Measurements from ENCODE around the gene FBXL4. TPM values are rescaled to one million over a fixed set of nuclear protein-coding genes. Genes with fewer than 3 reads are reported as not detected.

The FBXL4 gene
- total RNA-seq, 6 experiments from 2014 or later: 7.2 to 13.2 (median 11.3) TPM

- Histone ChIP-seq H3K4me1 (no peaks in the 10 kb centered on the region), H3K36me3 (no peaks in the 10 kb centered on the region), H3K27ac (no peak overlapping the region), H3K4me3 (no peak overlapping the region), H3K9me3 (no peaks in the 10 kb centered on the region), H3K27me3 (no peaks in the 10 kb centered on the region)
- intact Hi-C loops (cut with DNase I): no loop called here
- DNase-seq (no peak), ATAC-seq (no peak)
- 83% methylated on average over 3 of the region's 3 CpGs for WGBS (ENCODE audit: insufficient coverage, low coverage, low lambda C conversion rate, missing lambda C conversion rate)
- TF ChIP-seq POLR2A (IDR thresholded peaks at IDR 0.05): no peak
- TF ChIP-seq, protein P1, sequence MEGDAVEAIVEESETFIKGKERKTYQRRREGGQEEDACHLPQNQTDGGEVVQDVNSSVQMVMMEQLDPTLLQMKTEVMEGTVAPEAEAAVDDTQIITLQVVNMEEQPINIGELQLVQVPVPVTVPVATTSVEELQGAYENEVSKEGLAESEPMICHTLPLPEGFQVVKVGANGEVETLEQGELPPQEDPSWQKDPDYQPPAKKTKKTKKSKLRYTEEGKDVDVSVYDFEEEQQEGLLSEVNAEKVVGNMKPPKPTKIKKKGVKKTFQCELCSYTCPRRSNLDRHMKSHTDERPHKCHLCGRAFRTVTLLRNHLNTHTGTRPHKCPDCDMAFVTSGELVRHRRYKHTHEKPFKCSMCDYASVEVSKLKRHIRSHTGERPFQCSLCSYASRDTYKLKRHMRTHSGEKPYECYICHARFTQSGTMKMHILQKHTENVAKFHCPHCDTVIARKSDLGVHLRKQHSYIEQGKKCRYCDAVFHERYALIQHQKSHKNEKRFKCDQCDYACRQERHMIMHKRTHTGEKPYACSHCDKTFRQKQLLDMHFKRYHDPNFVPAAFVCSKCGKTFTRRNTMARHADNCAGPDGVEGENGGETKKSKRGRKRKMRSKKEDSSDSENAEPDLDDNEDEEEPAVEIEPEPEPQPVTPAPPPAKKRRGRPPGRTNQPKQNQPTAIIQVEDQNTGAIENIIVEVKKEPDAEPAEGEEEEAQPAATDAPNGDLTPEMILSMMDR (IDR thresholded peaks at IDR 0.05): no peak
Measured at GRCh38 chr6:98958776-98959175, 11.0 kb upstream of the FBXL4 start.

DNA sequence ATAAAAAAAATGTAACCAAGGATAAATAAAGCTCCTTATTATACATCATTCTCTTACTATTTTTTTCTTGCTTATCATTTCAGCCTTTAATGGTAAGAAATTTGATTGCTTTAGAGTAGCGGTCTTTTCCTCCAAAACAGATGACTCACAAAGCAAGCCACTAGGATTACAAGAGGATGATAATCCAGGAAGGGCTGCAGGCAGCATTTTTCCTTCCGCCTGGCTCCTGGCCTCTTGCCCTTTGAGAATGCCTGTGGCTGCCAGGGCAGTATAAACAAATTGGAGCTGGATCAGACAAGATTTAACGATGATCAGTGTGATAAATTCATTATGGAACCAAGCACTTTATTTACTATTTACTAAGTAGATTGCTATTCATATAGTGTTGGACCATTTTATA is 9.7 kb upstream of the FBXL4 start:
- 74% methylated on average over 3 of the region's 3 CpGs for WGBS (ENCODE audit: insufficient coverage, low coverage, low lambda C conversion rate, missing lambda C conversion rate)

GRCh38 chr6:98949589-98949988 is 1.8 kb upstream of the FBXL4 start:
- WGBS (ENCODE audit: insufficient coverage, low coverage, low lambda C conversion rate, missing lambda C conversion rate): 64% methylated on average over 2 of the region's 2 CpGs
- intact Hi-C loops (cut with DNase I): no loop called here
- ATAC-seq (no peak), DNase-seq (no peak)
- H3K27me3 ChIP-seq: no peaks in the 10 kb centered on the region
- no peak overlapping the region for H3K4me3 ChIP-seq
- peaks cover 0 to 27% (median 8%) of the 10 kb centered on the region in 4 donors for H3K4me1 ChIP-seq
- TF ChIP-seq POLR2A (IDR thresholded peaks at IDR 0.05): no peak
- TF ChIP-seq, protein P1 (IDR thresholded peaks at IDR 0.05): no peak
- H3K9me3 ChIP-seq: no peaks in the 10 kb centered on the region
- H3K36me3 ChIP-seq: no peaks in the 10 kb centered on the region
- H3K27ac ChIP-seq: no peak overlapping the region

More for the DNA sequence above, 9.7 kb upstream of the FBXL4 start:
- ATAC-seq (peak in 3 of 4 donors; percentile 23 to 60 (median 58)), DNase-seq (no peak)
- Histone ChIP-seq H3K4me3 (no peak overlapping the region), H3K9me3 (no peaks in the 10 kb centered on the region), H3K27me3 (no peaks in the 10 kb centered on the region), H3K36me3 (no peaks in the 10 kb centered on the region), H3K27ac (no peak overlapping the region), H3K4me1 (no peaks in the 10 kb centered on the region)
- TF ChIP-seq, protein P1 (IDR thresholded peaks at IDR 0.05): no peak
- TF ChIP-seq POLR2A (IDR thresholded peaks at IDR 0.05): no peak
- intact Hi-C loops (cut with DNase I): no loop called here

DNA sequence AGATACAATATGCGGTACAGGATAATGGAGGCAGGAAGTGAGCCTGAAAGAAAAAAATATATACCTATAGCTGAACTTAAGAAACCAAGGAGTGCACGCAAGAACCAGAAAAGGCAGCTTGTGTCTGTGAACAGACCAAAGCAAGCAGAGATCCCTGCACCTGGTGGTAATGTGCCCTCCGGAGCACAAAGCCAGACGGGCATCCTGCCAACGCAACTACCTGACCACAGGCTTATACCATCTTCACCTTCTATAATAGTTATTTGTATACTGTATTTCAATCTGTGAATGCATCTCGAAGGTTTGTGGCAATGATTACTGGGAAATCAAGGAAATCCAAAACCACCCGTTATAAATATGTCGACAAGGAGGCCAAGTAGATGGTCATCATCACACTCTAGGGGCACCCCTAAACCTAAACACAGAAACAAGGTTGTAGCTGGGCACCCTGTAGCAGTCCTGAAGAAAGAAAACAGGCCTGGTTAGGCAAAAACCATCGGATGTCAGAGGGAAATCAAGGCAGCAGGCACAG is 801 bp downstream of the FBXL4 start:
- no peaks in the 10 kb centered on the region for H3K36me3 ChIP-seq
- H3K27ac ChIP-seq: peak overlapping the region; percentile 83 to 85 (median 83)
- H3K9me3 ChIP-seq: no peaks in the 10 kb centered on the region
- no peaks in the 10 kb centered on the region for H3K27me3 ChIP-seq
- 3% methylated on average over 9 of the region's 9 CpGs for WGBS (ENCODE audit: insufficient coverage, low coverage, low lambda C conversion rate, missing lambda C conversion rate)
- intact Hi-C loops (cut with DNase I): no loop called here
- peak overlapping the region; percentile 68 to 83 (median 71) for H3K4me3 ChIP-seq
- DNase-seq (peak; percentile 53 to 65 (median 60)), ATAC-seq (no peak)
- TF ChIP-seq POLR2A (IDR thresholded peaks at IDR 0.05): no peak
- TF ChIP-seq, protein P1 (IDR thresholded peaks at IDR 0.05): no peak
- H3K4me1 ChIP-seq: peaks cover 0 to 34% (median 11%) of the 10 kb centered on the region in 4 donors
